T-helper 2 cell (primary cell): Measurements from ENCODE around the gene TAGLN2.
"Not testable (repeated sequence)": the region's sequence is repeated elsewhere in the genome, so short reads cannot be mapped to it uniquely, and the experiment has no call there.

Experiments
- DNase-seq, 5 experiments: peaks; one replicate each; pipeline versions ENCODE4 v3.0.0 to v3.0.0-alpha.2; 2012 to 2022

The TAGLN2 gene

GRCh38 chr1:159921251-159921650, 4.1 kb downstream of the TAGLN2 start:
- peak in 1 of 5 experiments; percentile 78 for DNase-seq

GRCh38 chr1:159920651-159921050, 4.7 kb downstream of the TAGLN2 start:
- no peak for DNase-seq

DNA sequence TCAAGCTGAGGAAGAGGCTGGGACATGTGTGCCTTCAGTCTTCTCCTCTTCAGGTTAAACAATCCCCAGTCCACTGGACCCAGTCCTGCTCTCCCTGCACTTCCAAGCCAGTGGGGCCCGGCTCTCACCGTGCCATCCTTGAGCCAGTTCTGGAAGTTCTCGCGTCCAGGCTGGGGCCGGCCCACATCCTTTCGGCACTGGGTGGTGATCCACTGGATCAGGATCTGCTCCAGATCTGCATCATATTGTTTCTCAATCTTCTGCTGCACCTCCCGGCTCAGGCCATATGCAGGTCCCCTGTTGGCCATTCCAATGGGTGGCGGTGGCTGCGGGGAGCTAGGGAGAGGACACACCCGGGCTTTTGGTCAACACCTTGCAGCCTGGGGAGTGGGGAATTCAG, 5.1 kb downstream of the TAGLN2 start:
- DNase-seq: no peak

DNA sequence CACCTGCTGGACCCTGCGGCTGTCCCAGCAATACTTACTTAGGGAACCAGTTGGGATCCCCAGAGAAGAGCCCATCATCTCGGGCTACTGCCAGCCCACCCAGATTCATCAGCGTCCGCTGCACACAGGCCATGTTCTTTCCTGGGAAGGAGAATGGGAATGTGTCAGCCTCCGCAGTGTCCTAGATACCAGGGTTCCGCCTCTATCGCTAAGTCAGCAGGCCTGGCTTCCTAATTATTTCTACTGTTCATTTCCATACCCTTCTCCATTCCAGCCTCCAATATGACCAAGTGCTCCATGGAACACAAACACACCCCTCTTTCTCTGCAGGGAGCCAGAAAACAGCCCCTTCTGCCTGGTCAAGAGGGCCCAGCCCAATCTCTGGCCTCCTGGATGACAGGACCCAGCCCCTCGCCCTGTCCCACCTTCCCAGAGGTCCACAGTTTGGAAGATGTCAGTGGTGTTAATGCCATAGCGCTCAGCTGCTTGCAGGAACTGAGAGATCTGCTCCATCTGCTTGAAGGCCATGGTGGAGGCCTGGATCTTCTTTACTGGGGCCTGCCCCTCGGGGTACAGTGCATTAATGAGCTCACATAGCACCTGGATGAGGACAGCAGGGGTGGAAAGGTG, 6.0 kb downstream of the TAGLN2 start:
- DNase-seq: no peak

DNA sequence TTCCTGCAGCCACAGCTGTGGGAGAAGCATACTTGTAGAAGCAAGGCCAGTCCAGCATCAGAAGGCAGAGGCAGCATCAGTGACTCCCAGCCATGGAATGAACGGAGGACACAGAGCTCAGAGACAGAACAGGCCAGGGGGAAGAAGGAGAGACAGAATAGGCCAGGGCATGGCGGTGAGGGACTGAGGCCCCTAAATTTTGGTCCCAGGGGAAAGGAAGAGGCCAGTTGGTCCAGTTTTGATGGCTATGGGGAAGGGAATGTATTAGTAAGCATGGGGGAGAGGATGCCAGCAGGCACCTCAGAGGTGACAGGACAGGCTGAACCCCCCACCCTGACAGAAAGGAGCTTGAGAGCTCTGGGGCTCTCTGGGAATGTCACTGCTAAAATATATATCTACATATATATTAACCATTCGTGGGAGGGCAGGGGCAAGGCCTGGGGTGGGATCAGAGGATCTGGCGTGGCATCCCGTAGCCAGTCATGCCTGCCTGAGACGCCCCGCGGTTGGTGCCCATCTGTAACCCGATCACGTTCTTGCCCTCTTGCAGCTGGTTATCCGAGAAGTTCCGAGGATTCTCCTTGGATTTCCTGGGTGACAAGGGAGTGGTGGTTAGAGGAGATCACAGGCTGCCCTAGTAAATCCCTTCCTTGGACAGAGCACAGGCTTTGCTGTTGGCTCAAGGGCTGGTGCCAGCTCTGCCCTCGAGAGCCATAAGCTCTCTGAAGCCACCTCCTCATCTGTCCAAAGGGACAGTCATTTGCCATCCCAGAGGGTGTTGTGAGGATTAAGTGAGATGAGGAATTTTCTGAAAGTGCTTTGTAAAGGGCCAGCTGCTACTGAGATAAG, 6.7 kb downstream of the TAGLN2 start:
- no peak for DNase-seq

DNA sequence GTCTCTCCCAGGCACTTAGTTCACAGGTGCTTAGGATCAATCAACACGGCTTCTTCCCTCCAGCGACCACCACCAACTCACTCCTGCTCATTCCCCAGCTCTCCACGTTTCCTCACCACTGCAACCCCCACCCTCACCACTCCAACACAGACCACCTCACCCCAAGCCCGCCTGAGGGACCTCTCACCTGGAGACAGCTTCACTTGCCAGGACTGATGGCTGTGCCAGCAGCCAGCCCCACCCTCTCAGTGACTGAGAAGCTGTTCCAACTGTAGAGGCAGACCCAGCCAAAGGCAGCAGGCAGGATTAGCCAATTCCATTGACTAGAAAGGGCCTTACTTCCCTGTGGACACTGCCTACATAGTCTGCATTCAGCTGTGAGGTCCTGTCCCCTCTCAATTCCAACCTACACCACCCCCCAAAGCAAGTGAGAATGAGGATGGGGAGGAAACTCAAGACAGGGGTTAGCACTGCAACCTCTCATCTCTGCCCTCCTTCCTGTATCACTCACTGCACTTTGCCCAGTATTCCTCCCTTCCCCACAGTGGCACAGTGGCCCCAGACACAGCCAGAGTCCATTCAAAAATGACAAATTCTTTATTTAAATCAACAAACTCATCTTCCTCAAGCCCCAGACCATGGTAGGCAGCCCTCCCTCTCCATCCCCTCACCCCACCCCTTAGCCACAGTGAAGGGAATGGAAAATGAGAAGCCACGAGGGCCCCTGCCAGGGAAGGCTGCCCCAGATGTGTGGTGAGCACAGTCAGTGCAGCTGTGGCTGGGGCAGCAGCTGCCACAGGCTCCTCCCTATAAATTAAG, 7.6 kb downstream of the TAGLN2 start:
- DNase-seq: no peak

DNA sequence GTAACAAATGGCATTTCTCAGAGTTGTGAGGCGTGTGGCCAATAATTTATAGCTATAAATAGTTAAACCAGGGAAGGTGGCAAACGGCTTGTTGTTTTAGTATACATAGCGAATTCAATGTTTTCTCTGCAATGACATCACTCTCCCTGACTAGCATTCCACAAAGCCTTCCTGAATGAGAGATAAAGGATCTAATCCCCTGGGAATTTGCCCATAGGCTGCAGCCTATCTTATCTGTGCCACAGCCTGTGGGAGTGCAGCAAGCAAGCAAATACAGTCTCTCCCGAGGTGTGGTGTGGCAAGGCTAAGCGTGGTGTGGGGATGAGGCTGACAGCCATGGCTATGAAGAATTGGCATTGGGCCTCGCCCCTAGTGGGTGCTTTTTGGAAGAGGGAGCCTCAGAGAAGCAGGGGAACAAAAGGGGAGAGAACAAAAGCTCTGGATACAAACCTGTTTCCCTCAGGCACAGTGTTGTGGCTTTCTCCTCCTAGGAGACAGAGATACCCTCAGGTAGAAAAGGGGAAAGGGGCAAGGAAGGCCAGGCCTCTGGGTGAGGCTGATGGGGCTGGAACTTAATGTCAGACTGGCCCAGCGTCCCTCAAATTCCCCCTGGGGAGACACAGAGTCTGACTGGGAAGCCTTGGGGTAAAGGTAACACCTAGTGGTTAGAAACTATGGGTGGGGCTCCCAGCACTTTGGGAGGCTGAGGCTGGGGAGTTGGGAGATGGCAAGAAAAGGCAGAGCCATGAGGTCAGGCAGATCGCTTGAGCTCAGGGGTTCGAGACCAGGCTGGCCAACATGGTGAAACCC, 8.9 kb downstream of the TAGLN2 start:
- DNase-seq: no peak

GRCh38 chr1:159915571-159916241, 9.6 kb downstream of the TAGLN2 start:
- DNase-seq: no peak

GRCh38 chr1:159914252-159915018, 10.9 kb downstream of the TAGLN2 start:
- DNase-seq: no peak

DNA sequence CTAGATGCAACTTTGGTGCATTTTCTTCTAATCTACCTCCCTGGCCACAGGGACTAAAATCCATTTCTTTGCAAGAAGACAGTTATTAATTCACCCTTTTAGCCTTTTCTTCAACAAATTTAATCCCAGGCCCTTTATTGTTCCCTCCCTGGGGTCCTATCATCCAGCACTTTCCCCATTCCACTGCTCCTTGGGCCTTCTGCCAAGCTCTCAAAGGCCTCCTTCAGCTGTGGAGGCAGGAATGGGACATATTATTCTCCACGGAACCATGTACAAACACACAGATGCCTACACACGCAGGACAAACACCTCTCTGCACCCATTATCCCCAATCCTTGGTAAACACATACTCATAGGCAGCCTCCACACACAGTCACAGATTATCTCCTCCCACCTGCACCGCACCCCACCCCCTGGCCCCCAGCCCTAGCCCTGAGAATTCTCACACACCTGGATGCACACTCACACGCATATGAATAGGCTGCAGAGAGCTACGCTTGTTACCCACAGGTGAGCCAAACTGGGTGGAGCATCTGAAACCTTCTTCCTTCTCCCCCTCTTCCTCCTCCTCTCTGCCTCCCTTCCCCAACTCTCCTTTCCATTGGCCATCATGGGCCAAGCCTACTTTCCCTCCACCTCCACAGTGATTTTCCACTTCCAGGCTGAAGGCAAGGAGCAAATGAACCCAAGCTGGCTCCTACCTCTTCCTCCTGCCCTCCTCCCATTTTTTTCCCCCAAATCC, 11.7 kb downstream of the TAGLN2 start:
- no peak for DNase-seq

DNA sequence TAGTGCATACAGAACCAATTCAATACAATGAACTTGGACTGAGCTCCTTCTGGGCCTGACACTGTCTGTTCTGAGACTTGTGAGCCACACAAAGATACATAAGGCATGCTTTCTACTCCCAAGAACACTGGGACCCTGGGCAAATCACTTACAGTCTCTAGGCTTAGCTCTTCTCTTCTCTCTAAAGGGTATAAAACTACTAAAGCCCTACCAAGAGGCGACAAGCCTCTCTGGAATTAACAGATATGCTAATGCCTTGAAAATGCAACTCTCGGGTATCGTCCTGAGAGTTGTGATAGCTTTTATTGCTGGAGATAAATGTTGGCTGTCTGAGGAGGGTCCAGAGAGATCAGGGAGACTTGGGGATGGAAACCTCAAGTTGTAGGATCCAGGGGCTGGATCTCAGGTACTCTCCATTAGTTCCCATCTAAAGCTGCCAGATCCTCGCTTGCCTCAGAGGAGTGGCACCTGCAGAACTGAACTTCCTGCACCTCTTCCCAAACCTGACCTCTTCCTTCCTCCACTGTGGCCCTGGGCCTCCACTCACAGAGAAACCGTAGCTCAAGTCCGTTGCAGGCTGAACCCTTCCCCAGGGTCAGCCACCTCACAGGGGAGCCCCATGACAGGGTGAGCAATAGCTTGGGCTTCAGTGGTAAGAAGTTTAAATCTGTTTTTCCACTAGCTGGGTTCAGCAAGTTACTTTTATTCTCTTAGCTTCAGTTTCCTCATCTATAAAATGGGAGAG, 13.8 kb downstream of the TAGLN2 start:
- DNase-seq: no peak

DNA sequence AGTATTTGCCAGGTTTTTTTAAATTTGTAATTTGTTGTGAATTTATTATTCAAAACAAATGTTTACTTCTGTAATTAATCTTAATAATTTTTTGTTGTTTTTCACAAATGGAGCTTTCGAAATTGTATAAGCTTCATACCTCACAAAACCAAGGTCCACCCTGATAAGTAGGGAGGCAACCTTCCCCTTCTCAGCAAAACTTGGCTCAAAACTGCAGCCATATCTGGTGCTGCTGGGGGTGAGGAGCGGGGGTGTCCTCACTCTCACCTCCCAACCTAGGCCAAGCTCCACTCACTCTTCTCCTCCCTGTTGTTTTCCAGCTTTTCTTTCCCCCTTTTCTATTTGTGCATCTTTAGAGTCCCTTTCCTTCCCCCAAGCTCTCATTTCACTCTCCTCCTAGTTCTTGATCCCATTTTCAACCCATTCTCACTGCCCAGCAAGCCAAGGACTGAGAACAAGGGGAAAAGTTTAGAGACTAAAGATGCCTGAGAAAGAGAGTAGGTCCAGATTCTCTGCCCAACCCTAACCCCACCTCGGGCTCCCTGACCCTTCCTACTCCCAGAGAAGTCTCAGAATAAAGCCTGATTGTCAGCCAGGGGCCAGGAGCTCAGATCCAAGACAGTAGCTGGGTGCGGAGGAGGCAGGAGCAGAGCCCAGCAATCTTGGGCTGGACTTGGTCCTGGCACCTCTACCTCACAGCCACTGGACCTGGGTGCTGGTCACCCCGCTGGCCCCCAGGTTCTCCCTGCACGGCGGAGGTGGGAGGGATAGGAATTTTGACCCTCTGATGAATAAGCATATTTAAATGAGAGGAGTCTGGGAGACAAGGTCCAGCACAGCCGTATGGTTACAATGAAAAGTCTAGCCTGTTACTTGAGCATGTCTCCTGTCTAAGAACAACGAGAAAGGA, 17.0 kb downstream of the TAGLN2 start:
- DNase-seq: no peak

- DNase-seq: no peak
Measured at GRCh38 chr1:159906960-159907359, 18.3 kb downstream of the TAGLN2 start.

DNA sequence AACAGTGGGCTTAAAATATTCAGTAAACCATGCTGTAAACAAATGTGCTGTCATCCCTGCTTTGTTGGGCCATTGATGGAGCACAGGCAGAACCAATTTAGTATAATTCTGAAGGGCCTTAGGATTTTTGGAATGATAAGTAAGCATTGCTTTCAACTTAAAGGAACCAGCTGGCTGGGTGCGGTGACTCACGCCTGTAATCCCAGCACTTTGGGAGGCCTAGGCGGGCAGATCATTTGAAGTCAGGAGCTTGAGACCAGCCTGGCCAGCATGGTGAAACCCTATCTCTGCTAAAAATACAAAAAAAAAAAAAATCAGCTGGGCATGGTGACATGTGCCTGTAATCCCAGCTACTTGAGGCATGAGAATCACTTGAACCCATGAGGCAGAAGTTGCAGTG, 21.3 kb downstream of the TAGLN2 start:
- not testable (repeated sequence) for DNase-seq

GRCh38 chr1:159902541-159902940, 22.8 kb downstream of the TAGLN2 start:
- no peak for DNase-seq

- no peak for DNase-seq
Measured at GRCh38 chr1:159900755-159901360, 24.4 kb downstream of the TAGLN2 start.

DNA sequence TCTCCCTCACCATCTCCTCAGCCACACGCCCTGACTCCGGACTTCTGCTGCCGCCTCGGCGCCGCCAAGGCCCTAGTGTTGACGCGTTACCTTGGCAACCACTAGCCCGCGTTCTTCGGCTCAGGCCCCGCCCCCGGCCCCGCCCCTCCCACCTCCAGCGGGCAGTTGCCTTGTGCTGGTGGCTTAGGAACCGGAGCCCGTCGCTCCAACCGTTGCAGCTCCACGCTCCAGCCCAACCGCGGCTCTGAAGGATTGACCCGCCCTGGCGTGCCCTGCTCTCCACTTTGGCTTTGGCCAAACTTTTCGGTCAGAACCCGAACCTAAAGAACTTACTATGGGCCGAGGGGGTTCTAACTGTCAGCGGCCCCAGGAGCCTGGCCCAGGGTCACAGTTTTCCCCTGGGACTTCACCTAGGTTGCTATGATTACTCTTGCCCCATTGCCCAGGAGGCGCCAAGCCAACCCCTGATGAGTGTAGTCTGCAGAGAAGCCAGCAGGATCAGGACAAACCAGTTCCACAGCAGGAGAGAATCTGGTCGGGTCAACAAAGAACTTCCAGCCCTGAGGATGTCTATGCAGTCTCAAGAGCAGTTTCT, 25.1 kb downstream of the TAGLN2 start, which contains the start of gene CFAP45:
Gene CFAP45 (minus strand): TSS at position 80 of the 595 bp plus-strand sequence. CDS start 67 bp downstream, at position 13.
- DNase-seq: no peak
